ENCODE results near the gene TMEM178B. TPM values are rescaled to one million over a fixed set of nuclear protein-coding genes. Genes with fewer than 3 reads are reported as not detected.

TMEM178B gene
- total RNA-seq, 1 experiment from 2014 or later: not detected

DNA sequence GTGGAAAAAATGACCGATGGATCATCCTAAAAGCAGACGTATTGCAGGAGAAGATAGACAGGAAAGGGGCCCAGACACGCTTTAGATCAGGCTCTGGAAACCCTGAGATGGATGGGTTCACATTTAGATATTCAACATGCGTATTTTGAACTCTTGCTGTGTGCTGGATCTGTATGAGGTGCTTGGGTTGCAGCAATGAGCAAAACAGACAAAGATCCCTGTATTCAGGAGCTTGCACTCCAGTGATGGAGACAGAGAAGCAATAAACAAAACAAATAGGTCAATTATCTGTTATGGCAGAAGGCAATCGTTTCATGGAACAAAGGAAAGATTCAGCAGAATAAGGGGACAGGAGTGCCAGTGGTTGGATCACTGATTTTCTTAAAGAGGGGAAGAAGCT lies 275.5 kb downstream of the TMEM178B start:
- H3K27me3 Mint-ChIP-seq (ENCODE audit: insufficient read depth, unreplicated experiment): no peaks in the 10 kb centered on the region
- peaks cover 7% of the 10 kb centered on the region for H3K9me3 Mint-ChIP-seq (ENCODE audit: unreplicated experiment)
- H3K4me3 Mint-ChIP-seq (ENCODE audit: unreplicated experiment): no peak overlapping the region
- ChIA-PET CTCF (no interaction called here), POLR2A (no interaction called here)
- TF ChIP-seq, protein P1, sequence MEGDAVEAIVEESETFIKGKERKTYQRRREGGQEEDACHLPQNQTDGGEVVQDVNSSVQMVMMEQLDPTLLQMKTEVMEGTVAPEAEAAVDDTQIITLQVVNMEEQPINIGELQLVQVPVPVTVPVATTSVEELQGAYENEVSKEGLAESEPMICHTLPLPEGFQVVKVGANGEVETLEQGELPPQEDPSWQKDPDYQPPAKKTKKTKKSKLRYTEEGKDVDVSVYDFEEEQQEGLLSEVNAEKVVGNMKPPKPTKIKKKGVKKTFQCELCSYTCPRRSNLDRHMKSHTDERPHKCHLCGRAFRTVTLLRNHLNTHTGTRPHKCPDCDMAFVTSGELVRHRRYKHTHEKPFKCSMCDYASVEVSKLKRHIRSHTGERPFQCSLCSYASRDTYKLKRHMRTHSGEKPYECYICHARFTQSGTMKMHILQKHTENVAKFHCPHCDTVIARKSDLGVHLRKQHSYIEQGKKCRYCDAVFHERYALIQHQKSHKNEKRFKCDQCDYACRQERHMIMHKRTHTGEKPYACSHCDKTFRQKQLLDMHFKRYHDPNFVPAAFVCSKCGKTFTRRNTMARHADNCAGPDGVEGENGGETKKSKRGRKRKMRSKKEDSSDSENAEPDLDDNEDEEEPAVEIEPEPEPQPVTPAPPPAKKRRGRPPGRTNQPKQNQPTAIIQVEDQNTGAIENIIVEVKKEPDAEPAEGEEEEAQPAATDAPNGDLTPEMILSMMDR (IDR thresholded peaks at IDR 0.05; ENCODE audit: unreplicated experiment): no peak
- peaks cover 2% of the 10 kb centered on the region for H3K4me1 Mint-ChIP-seq (ENCODE audit: insufficient read depth, unreplicated experiment)
- intact Hi-C loops (cut with micrococcal nuclease): no loop called here
- DNase-seq (ENCODE audit: unreplicated experiment): no peak
- BruUV-seq (replicated peaks): no TSS peak
- no peaks in the 10 kb centered on the region for H3K36me3 Mint-ChIP-seq (ENCODE audit: insufficient read depth, unreplicated experiment)
- H3K27ac Mint-ChIP-seq (ENCODE audit: low read depth, unreplicated experiment): no peak overlapping the region

DNA sequence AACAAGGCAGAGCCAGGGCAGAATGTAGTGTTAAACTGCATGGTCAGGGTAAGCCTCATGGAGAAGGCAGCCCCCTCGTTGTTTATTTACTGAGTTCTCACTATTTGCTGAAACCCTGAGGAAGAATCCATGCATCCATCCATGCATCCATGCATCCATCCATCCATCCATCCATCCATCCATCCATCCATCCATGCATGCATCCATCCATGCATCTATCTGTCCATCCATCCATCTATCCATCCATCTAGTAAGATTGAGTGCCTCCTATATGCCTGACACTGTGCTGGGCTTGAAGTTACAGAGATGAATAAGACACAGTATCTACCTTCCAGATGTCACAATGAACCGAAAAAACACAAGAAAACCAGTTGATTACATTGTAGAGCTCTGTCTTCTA lies 275.9 kb downstream of the TMEM178B start:
- CTCF ChIA-PET: no interaction called here
- BruUV-seq (replicated peaks): no TSS peak
- Mint-ChIP-seq H3K27ac (ENCODE audit: low read depth, unreplicated experiment) (no peak overlapping the region), H3K4me1 (ENCODE audit: insufficient read depth, unreplicated experiment) (peaks cover 7% of the 10 kb centered on the region), H3K36me3 (ENCODE audit: insufficient read depth, unreplicated experiment) (no peaks in the 10 kb centered on the region), H3K9me3 (ENCODE audit: unreplicated experiment) (peaks cover 7% of the 10 kb centered on the region), H3K27me3 (ENCODE audit: insufficient read depth, unreplicated experiment) (no peaks in the 10 kb centered on the region), H3K4me3 (ENCODE audit: unreplicated experiment) (no peak overlapping the region)
- intact Hi-C loops (cut with micrococcal nuclease): no loop called here
- POLR2A ChIA-PET: no interaction called here
- TF ChIP-seq, protein P1 (IDR thresholded peaks at IDR 0.05; ENCODE audit: unreplicated experiment): no peak
- DNase-seq (ENCODE audit: unreplicated experiment): no peak

DNA sequence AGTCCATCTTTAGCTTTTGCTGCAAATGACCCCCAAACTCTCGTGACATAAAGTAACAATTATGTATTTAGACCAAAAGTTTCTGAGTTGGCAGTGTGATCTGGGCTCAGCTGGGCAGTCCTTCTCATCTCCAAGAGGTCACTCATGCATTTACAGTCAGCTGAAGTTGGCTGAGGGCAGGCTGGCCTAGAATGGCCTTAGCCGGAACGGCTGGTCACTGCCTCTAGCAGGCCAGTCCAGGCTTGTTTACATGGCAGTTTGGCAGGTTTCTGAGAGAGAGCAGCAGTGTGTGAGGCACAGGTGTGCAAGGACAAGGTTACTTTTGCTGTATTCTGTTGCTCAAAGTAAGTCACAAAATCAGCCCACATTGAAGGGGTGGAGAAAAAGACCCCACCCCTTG lies 277.3 kb downstream of the TMEM178B start:
- CTCF ChIA-PET: no interaction called here
- no peak for DNase-seq (ENCODE audit: unreplicated experiment)
- POLR2A ChIA-PET: no interaction called here
- Mint-ChIP-seq H3K4me1 (ENCODE audit: insufficient read depth, unreplicated experiment) (peaks cover 19% of the 10 kb centered on the region), H3K4me3 (ENCODE audit: unreplicated experiment) (no peak overlapping the region), H3K9me3 (ENCODE audit: unreplicated experiment) (peaks cover 7% of the 10 kb centered on the region), H3K36me3 (ENCODE audit: insufficient read depth, unreplicated experiment) (no peaks in the 10 kb centered on the region), H3K27me3 (ENCODE audit: insufficient read depth, unreplicated experiment) (no peaks in the 10 kb centered on the region), H3K27ac (ENCODE audit: low read depth, unreplicated experiment) (no peak overlapping the region)
- intact Hi-C loops (cut with micrococcal nuclease): no loop called here
- BruUV-seq (replicated peaks): no TSS peak
- TF ChIP-seq, protein P1 (IDR thresholded peaks at IDR 0.05; ENCODE audit: unreplicated experiment): no peak

DNA sequence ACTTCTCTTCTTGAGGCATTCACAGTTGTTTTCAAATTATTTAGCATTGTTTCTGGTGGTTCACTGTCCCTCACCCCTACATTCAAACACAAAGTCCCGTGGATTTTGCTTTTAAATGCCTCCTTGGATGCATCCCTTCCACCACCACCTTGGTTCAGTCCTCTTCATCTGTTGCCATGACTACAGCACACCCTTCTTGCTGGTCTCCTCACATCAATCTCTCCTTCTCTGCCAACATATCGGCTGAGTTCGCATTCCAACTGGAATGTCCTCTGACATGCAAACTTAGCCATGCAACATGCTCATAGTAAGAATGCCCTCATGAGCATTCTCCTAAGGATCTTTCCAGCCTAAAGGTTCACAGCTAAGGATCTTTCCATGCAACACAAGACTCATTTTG lies 279.1 kb downstream of the TMEM178B start:
- BruUV-seq (replicated peaks): no TSS peak
- intact Hi-C loops (cut with micrococcal nuclease): no loop called here
- H3K27me3 Mint-ChIP-seq (ENCODE audit: insufficient read depth, unreplicated experiment): no peaks in the 10 kb centered on the region
- H3K36me3 Mint-ChIP-seq (ENCODE audit: insufficient read depth, unreplicated experiment): no peaks in the 10 kb centered on the region
- TF ChIP-seq, protein P1 (IDR thresholded peaks at IDR 0.05; ENCODE audit: unreplicated experiment): no peak
- DNase-seq (ENCODE audit: unreplicated experiment): no peak
- peaks cover 7% of the 10 kb centered on the region for H3K9me3 Mint-ChIP-seq (ENCODE audit: unreplicated experiment)
- H3K4me3 Mint-ChIP-seq (ENCODE audit: unreplicated experiment): no peak overlapping the region
- H3K27ac Mint-ChIP-seq (ENCODE audit: low read depth, unreplicated experiment): no peak overlapping the region
- POLR2A ChIA-PET: no interaction called here
- H3K4me1 Mint-ChIP-seq (ENCODE audit: insufficient read depth, unreplicated experiment): peaks cover 25% of the 10 kb centered on the region
- CTCF ChIA-PET: no interaction called here
